ENCODE results near the gene SERGEF. TPM values are rescaled to one million over a fixed set of nuclear protein-coding genes. Genes with fewer than 3 reads are reported as not detected.

The SERGEF gene
- total and polyA plus RNA-seq, 2 of the 4 experiments (the other 2 are of a cell fraction): 12.2 to 18.1 TPM

DNA sequence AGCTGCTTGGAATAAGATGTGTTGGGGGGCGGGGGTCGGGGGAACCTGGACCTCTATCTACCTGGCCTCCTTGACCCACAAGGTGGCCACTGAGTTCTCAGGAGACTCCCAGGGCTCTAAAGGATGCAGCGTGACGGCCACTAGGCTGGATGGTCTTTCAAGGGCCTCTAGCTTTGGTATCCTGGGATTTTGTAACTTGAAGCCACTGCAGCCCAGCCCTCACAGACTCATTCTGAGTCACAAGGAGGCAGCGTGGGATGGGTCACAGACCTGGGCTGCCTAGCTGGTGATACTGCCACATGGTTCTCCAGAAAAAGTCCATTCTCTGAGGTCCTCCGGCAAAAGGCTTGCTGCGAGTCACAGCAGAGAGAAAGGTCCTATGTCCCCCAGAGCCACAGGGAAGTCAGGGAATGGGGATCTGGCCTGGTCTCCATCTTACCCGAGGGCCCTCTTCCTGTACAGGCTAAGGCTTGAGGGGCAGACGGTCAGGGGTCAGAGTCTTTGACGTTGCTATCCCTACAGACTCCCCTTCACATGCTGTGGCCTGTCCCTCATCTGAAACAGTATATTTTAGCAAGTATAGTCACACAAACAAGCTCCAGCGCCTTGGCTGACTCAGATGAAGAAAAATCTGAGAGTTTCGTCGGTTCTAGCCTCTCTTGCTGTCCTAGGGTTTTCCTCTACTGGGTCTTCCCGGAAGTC, 225.9 kb downstream of the SERGEF start:
- peak overlapping the region; percentile 98 for H2BK20ac ChIP-seq (ENCODE audit: low read depth, low read length)
- peak overlapping the region; percentile 88 for H2AK9ac ChIP-seq (replicated peaks; ENCODE audit: low read depth, low read length, poor library complexity)
- CTCF ChIA-PET: interaction anchor here (0.7 to 1.0 kb wide), 2 partner anchors 55 to 186 kb away, joined by 3 read pairs; no protein-coding TSS in a partner anchor
- H3K27ac ChIP-seq (ENCODE audit: insufficient read depth, low read length): peak overlapping the region; percentile 90
- DNase-seq (peak; percentile 96), ATAC-seq (ENCODE audit: low read depth) (peak; percentile 92)
- peak overlapping the region; percentile 97 for H3K4ac ChIP-seq (ENCODE audit: low read depth, low read length)
- H3K4me1 ChIP-seq (ENCODE audit: control insufficient read depth, insufficient read depth, low read length): peaks cover 20% of the 10 kb centered on the region
- peak overlapping the region; percentile 85 for H2AFZ ChIP-seq (replicated peaks; ENCODE audit: low read length, poor library complexity)
- no peaks in the 10 kb centered on the region for H4K20me1 ChIP-seq (ENCODE audit: insufficient read depth, low read length)
- H3K36me3 ChIP-seq (ENCODE audit: control insufficient read depth, insufficient read depth, low read length): no peaks in the 10 kb centered on the region
- peak overlapping the region; percentile 69 for H3K4me2 ChIP-seq (ENCODE audit: low read depth, low read length)
- H3K18ac ChIP-seq (ENCODE audit: low read depth, low read length): peak overlapping the region; percentile 89
- no peaks in the 10 kb centered on the region for H3K27me3 ChIP-seq (ENCODE audit: control insufficient read depth, insufficient read depth, low read length)
- H4K5ac ChIP-seq (ENCODE audit: low read depth, low read length): peak overlapping the region; percentile 76
- H2BK5ac ChIP-seq (ENCODE audit: low read depth, low read length, poor library complexity, severe bottlenecking): peak overlapping the region; percentile 99
- intact Hi-C loops (cut with micrococcal nuclease) (no loop called here), in situ Hi-C loops (cut with MboI; ENCODE audit: low sequenced_read_pairs) (no loop called here), dilution Hi-C loops (cut with HindIII; ENCODE audit: low sequenced_read_pairs, unreplicated experiment) (no loop called here)
- WGBS, 2 experiments (ENCODE audit: extremely low coverage in 2 of 2, insufficient read length in 1 of 2): 40% methylated on average over 3 of the region's 14 CpGs; no CpG with 5 or more reads in 1 of the 2 experiments
- peak overlapping the region; percentile 64; the same call in 1 of the 2 replicates for H3K56ac ChIP-seq (ENCODE audit: extremely low read depth, insufficient read depth, low read length)
- H2BK15ac ChIP-seq (ENCODE audit: low read depth, low read length): peak overlapping the region; percentile 95; the same call in 1 of the 3 replicates
- POLR2A ChIA-PET (ENCODE audit: unreplicated experiment): no interaction called here
- H3K9ac ChIP-seq (ENCODE audit: low read depth, low read length): no peak overlapping the region
- H3K23ac ChIP-seq (ENCODE audit: low read depth, low read length): peak overlapping the region; percentile 93
- no TSS peak for BruUV-seq (replicated peaks)
- peaks cover 0 to 13% of the 10 kb centered on the region in 2 experiments; a peak in 1 of 4 replicates for H3K79me1 ChIP-seq (ENCODE audit: low read depth in 1 of 2, low read length in 2 of 2)
- peak overlapping the region; percentile 14 to 88 for H4K8ac ChIP-seq (ENCODE audit: low read depth in 2 of 2, low read length in 2 of 2)
- peak overlapping the region; percentile 83 for H3K14ac ChIP-seq (replicated peaks; ENCODE audit: low read depth, low read length)
- H2AK5ac ChIP-seq (ENCODE audit: low read depth, low read length): peak overlapping the region; percentile 97; the same call in 1 of the 2 replicates
- no peak overlapping the region for H3K4me3 ChIP-seq (ENCODE audit: insufficient read depth, low read depth, low read length)
- H3K9me3 ChIP-seq (ENCODE audit: control insufficient read depth, insufficient read depth, low read length): no peaks in the 10 kb centered on the region
- H4K91ac ChIP-seq (ENCODE audit: insufficient read depth, low read depth, low read length): peak overlapping the region; percentile 89
- peaks cover 27% of the 10 kb centered on the region for H3K9me1 ChIP-seq (ENCODE audit: insufficient read depth, low read length)
- peak overlapping the region; percentile 98 for H2BK120ac ChIP-seq (ENCODE audit: low read depth, low read length)
- TF ChIP-seq SMC3 (IDR thresholded peaks at IDR 0.05; ENCODE audit: low read depth, low read length) (no peak), POLR2A (IDR thresholded peaks at IDR 0.05; ENCODE audit: low read depth, low read length) (no peak; the same call in 1 of the 2 replicates), RAD21 (IDR thresholded peaks at IDR 0.05; ENCODE audit: low read length) (peak; percentile 42), RFX5 (IDR thresholded peaks at IDR 0.05; ENCODE audit: low read depth, low read length) (no peak), CHD1 (IDR thresholded peaks at IDR 0.05; ENCODE audit: low read depth, low read length) (no peak), NFE2L2 (IDR thresholded peaks at IDR 0.05; ENCODE audit: low read depth, low read length) (no peak), RCOR1 (IDR thresholded peaks at IDR 0.05; ENCODE audit: insufficient replicate concordance, low read length) (no peak), ELK1 (IDR thresholded peaks at IDR 0.05; ENCODE audit: borderline replicate concordance, low read depth, low read length) (no peak), MXI1 (IDR thresholded peaks at IDR 0.05; ENCODE audit: borderline replicate concordance, low read depth, low read length) (peak; percentile 87; the same call in 1 of the 2 replicates), MAFK (IDR thresholded peaks at IDR 0.05; ENCODE audit: low read depth, low read length) (no peak), MAZ (IDR thresholded peaks at IDR 0.05; ENCODE audit: borderline replicate concordance, low read depth, low read length) (peak; percentile 80), CEBPB (IDR thresholded peaks at IDR 0.05; ENCODE audit: low read depth, low read length) (peak; percentile 49; the same call in 1 of the 2 replicates)
- TF ChIP-seq, protein P1, sequence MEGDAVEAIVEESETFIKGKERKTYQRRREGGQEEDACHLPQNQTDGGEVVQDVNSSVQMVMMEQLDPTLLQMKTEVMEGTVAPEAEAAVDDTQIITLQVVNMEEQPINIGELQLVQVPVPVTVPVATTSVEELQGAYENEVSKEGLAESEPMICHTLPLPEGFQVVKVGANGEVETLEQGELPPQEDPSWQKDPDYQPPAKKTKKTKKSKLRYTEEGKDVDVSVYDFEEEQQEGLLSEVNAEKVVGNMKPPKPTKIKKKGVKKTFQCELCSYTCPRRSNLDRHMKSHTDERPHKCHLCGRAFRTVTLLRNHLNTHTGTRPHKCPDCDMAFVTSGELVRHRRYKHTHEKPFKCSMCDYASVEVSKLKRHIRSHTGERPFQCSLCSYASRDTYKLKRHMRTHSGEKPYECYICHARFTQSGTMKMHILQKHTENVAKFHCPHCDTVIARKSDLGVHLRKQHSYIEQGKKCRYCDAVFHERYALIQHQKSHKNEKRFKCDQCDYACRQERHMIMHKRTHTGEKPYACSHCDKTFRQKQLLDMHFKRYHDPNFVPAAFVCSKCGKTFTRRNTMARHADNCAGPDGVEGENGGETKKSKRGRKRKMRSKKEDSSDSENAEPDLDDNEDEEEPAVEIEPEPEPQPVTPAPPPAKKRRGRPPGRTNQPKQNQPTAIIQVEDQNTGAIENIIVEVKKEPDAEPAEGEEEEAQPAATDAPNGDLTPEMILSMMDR (conservative IDR thresholded peaks at IDR 0.05; ENCODE audit: low read depth, low read length): peak; percentile 21; the same call in 1 of the 2 replicates
- TF ChIP-seq, protein P2, sequence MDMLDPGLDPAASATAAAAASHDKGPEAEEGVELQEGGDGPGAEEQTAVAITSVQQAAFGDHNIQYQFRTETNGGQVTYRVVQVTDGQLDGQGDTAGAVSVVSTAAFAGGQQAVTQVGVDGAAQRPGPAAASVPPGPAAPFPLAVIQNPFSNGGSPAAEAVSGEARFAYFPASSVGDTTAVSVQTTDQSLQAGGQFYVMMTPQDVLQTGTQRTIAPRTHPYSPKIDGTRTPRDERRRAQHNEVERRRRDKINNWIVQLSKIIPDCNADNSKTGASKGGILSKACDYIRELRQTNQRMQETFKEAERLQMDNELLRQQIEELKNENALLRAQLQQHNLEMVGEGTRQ (IDR thresholded peaks at IDR 0.05; ENCODE audit: low read depth, low read length): peak; percentile 44

Data from IMR-90 (cell line).